GM18520 (cell line): ENCODE measurements around the gene TSPY3.
"Not testable (repeated sequence)": the region's sequence is repeated elsewhere in the genome, so short reads cannot be mapped to it uniquely, and the experiment has no call there.

ENCODE experiments used
- ATAC-seq: cut with Tn5 transposase; IDR thresholded peaks from one replicate; pipeline ENCODE4 v1.9.1; 2021; ENCODE audit not compliant: unreplicated experiment

TSPY3 gene

GRCh38 chrY:9398121-9398520 is at the start of gene TSPY3:
Gene TSPY3, plus strand, starts transcription at chrY:9398421. Its CDS starts 46 bp downstream, at chrY:9398467.
- ATAC-seq = not testable (repeated sequence)

- not testable (repeated sequence) for ATAC-seq
These were observed 40.7 kb upstream of the TSPY3 start, which contains the start of gene TSPY8 for GRCh38 chrY:9357497-9357896. Gene TSPY8, plus strand, starts transcription at chrY:9357797. Its CDS starts 46 bp downstream, at chrY:9357843.

GRCh38 chrY:9396527-9396926 is 1.7 kb upstream of the TSPY3 start:
- not testable (repeated sequence) for ATAC-seq
